GM18951 (cell line): ENCODE measurements around the gene GORASP1.

Experiments used
- POLR2A ChIP-seq: IDR thresholded peaks from 4 replicates; pipeline ENCODE4 v1.6.1; 2011; ENCODE audit warnings: mild to moderate bottlenecking; ENCODE audit not compliant: insufficient read length, insufficient read depth; ENCODE audit errors: extremely low read depth
- in situ Hi-C: fragments of 300-500 bp; cut with MboI; formaldehyde crosslinking; loops from one replicate; pipeline ENCODE4 v1.12.0; 2022; ENCODE audit warnings: low sequenced_read_pairs, mixed read lengths, inconsistent platforms; ENCODE audit not compliant: unreplicated experiment

The GORASP1 gene

DNA sequence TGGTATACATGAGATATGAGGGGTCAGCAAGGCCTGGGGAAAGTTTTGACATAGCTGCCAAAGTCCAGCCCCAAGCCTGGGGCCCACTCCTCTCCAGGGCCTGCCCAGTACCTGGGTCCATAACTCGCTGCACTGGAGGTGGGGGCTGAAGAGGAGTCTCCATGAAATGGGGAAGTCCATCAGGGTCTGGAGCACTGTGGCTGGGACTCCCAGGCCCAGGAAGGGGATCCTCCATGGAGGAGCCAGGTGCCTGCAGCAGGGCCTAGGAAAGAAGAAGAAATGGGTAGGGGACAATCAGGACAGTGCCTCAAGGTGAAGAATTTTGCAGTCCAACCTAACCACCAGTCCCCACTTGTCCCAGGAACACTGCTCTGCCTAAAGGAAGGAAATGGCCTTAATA, 8.2 kb downstream of the GORASP1 start:
- no peak for TF ChIP-seq POLR2A
- in situ Hi-C loops, result no loop called here

DNA sequence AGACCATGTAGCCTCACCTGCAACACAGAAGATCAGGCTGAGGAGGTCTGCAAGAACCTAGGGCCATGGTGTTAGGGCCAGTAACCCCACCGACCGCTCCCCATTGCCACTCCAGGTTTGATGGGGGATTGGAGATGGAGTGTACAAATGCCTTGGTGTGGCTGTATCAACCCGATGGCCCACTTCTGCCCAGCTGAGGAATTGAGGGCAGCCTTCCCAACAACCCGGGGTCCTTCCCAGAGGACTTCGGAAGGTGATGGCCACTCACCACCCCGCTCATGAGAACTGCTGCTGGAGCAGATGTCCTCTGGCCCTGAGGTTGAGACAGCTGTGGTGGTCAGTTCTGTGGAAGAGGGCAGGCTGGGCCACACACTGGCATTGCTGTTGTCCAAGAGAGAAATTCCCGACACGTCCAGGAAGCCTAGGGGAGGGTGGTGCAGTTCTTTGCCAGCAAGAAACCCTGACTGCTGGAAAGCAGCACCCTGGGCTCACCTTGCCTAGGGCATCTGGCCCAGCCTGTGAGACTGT, 8.9 kb downstream of the GORASP1 start:
- in situ Hi-C loops, result no loop called here
- TF ChIP-seq POLR2A, result no peak

DNA sequence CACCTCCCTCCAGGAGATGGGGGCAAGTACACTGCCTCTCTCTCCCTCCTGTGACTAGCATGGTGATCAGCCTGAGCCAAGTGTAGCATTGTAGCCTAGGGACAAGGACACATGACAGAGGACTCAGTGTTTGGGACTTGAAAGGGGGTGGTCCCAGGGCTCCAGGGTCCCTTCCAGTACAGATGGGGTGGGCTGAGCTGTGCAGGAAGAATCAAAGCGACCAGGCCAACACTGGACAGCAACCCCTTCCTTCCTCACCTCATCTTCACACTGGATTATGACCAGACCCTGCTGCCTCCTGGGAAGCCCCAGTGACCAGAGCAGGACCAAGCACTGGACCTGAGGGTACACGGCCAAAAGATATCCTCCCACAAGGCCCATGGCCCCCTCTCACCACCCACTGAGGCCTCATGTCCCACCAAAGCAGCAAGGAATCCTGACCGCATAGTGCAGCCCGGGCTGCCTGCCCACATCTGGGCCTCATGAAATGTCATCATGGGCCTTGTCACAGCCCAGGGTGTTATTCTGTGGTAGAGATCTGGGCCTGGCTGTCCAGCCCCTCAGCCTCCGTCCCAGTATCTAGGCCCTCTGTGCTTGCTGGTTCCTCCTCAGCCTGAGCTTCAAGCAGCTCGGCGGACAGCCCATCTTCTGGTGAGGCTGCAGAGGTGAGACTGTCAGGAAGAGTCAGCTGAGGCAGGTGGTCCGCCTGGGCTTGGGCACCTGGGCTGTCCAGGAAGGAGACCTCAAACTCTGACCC, 9.5 kb downstream of the GORASP1 start:
- TF ChIP-seq POLR2A, result no peak
- in situ Hi-C loops, result no loop called here

DNA sequence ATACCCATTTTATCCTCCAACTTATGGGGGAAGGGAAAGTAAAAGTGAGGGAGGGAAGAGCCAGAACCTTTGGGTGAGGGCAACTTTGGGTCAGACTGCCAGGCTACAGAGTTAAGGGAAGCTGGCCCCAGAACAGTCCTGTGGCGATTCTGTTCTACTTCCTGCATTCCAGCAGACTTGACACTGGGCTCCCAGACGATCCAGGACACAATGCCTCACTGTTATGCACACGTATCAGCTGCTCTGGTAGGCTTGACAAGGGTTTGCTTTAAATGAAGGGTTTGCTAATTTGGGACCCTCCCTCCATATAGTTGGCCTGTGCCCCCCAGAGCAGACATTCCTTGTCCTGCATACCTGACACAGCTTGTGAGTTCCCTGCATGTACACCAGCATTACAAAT, 10.7 kb downstream of the GORASP1 start:
- no peak for TF ChIP-seq POLR2A
- in situ Hi-C loops, result no loop called here

DNA sequence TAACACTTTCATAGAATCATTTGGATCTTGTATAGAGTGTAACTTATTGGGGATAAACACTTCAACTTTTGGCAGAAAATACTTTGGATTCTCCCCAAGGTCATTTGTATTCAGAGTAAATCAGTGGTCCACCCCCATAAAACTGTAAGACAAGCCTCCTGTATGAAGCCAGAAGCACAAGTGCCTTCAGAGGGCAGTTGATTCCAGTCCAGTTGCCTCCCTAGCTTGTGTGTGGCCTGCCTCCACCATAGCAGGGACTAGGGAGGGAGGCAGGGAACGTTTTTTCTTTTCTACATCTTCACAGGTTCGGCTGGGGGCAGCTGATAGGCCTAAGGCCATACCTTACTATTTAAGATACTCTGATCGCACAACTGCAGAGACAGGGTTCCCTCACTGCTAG, 11.6 kb downstream of the GORASP1 start:
- TF ChIP-seq POLR2A, result no peak
- in situ Hi-C loops, result no loop called here

DNA sequence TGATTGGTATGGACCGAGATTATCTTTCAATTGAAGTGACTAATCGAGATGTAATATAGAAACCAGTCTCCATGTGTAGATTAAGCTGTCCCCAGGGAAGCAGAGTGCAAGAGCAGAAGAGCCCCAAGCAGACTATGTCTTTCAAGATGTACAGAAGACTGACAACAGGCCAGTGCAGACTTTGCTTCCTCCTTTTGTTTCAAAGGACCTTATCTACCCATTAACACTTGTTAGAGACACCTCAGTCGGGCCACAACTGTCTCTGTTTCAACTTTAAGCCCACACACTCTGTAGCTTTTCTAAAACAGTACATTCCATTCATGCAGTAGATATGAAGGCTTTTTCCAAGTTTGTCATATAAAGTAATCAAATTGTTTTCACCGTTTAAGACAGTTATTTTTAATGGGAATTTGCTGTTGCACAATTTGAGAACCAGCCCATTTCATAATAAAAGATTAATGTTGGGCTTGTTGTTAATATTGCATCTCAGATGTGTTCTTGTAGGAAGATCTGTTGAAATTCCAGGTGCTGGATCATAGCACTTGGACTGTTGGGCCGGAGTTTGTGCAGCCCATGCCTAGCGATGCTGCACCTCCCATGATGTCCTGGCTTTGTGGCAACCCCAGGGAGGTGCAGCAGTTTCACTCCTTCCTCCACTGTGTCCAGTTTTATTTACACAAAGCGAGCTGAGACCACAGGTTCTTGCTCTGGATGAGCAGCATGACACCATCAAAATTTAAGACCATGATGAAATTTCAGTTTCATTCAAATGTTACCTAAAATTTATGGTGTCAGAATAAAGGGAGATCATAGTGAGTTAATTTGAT, 12.4 kb downstream of the GORASP1 start:
- in situ Hi-C loops, result no loop called here
- TF ChIP-seq POLR2A, result no peak

DNA sequence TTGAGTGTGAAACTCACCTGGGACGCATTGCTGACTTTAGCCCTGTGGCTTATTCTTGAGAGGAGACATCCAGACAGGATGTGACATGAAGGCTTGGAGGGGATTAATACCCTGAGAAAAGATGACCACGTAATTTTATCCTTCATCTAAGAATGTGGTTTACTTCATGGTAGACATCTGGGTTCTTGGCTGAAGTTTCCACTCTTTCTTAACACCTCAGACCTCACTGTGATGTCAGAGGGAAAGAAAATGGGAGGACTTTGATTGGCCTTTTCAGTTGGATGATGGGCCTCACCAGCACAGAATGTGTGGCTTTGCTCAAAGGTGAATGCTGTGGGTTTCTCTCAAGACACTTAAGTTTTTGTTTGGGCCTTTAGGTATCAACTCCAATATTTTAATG, 16.5 kb downstream of the GORASP1 start:
- in situ Hi-C loops, result no loop called here
- TF ChIP-seq POLR2A, result no peak

DNA sequence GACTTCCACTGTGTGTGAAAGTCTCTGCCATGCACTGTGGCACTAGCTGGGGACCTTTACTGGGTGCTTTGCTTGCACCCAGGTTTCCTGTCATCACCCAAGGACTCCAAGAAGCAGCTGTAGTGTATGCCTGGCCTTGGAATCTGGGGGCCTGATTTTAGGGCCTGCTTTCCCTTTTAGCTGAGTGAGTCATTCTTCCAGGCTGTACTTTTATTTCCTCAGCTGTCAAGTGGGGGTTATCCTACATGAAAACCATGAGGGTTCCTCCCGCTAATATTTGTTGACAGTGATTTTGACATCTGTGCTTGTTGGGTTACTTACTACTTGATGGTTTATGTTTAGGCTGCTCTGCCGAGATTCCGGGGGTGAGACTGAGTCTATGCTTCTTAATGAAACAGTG, 18.5 kb downstream of the GORASP1 start:
- in situ Hi-C loops, result no loop called here
- no peak for TF ChIP-seq POLR2A

DNA sequence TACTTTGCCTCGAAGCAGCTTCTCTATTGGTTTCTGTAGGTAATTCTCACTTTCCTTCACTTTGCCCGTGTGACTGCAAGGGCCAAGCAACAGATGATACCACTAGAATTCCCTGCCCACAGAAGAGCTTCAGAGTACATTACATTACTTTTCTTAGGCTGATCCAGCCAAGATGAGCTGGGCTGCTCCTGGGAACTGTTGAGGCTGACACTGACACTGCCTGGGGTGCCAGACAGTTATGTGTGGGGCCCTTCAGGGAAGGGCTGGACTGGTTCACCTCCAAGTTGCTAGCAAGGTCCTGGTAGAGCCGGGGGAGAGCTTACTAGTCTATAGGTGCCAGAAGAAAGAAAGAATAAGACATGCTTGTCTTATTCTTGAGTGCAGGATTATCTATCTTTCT, 19.0 kb downstream of the GORASP1 start:
- in situ Hi-C loops, result no loop called here
- TF ChIP-seq POLR2A, result no peak

DNA sequence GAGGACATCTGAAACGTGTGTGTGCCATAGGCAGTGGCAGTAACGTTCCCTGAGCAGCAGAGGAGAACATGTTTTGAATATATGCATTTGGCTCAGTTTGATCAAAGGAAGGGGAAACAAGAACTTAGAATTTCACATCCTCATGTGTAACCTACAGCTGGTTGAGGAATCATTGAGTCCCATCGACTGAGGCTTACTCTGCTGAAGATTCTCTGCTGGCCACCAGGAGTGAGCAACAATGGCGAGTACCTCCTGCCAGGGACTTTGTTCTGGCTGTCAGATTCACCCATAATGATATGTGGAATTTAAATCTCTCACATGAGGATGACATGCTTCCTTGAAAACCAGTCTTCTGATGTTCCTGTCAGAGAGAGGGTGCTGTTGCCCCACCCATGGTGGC, 21.3 kb downstream of the GORASP1 start:
- no peak for TF ChIP-seq POLR2A
- in situ Hi-C loops, result no loop called here

DNA sequence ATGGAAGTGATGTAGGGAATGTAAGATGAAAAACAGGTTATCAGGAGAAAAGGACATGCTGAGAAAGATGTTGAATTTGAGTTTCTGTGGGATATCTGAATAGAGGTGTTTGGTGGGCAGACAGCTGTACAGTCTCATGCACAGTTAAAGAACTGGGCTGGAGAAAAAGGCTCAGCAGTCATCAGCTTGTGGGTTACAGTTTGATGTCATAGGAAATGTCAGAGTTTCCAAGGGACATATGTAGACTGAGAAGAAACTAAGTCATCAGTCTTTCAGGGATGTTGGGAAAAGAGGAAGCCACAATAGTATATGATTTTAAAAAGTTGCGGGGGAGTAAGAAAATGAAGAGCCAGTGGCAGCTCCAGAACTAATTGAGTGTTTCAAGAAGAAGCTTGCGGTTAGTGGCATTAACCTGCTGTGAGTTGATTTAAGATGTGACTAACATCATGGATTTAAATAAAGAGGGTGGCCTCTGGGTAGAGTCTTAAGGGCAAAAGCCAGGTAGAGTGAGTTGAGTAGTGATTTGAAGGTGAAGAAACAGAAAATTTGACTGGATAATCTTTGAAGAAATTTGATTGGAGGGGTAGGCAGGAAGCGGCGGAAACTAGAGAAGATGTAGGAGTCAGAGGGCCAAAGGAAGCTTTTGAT, 24.6 kb downstream of the GORASP1 start:
- no peak for TF ChIP-seq POLR2A
- in situ Hi-C loops, result no loop called here

DNA sequence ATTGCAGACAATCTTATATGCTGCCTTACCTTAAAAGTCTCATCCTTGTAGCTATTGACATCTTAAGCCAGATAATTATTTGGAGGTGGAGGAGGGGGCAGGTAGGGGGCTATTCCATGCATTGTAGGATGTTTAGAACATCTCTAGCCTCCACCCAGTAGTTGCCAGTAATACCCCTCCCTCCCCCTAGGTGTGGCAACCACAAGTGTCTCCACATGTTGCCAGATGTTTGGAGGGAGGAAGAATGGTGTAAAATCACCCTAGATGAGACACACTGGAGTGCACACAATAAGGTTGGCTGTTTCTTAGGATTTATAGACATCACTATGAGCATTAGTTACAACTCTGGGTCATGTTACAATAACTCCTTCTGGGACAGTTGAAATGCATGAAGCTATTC, 27.4 kb downstream of the GORASP1 start:
- TF ChIP-seq POLR2A, result no peak

DNA sequence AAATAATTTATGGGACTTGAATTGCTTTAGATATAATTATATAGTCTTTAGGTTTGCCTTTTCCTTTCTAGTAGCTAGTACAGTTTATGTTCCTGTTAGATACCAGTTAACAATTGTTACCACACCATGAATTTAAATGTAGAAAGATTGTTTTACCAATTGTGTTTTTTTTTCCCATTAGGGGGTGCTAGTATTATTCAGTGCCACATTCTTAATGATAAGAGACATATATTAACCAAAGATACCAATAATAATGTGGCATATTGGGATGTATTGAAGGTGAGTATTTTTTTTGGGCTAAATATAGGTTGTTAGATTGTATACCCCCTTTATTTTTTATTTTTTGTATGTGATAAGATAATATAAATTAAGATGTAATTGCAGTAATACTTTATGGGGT, 27.9 kb downstream of the GORASP1 start:
- in situ Hi-C loops, result no loop called here
- TF ChIP-seq POLR2A, result no peak

More for the DNA sequence above, 27.4 kb downstream of the GORASP1 start:
- in situ Hi-C loops, result no loop called here
